Ishikawa (cell line): ENCODE measurements around the gene CSNK1G2.

ENCODE experiments used
- CEBPB ChIP-seq: IDR thresholded peaks from 2 replicates; pipeline ENCODE4 v1.6.1; 2012
- CREB1 ChIP-seq: IDR thresholded peaks from 2 replicates; pipeline ENCODE4 v1.6.1; 2012; ENCODE audit warnings: low read depth
- EGR1 ChIP-seq: IDR thresholded peaks from 2 replicates; pipeline ENCODE4 v1.6.1; 2012
- EP300 ChIP-seq: IDR thresholded peaks from 2 replicates; pipeline ENCODE4 v1.6.1; 2012; ENCODE audit warnings: borderline replicate concordance
- FOXM1 ChIP-seq: IDR thresholded peaks from 2 replicates; pipeline ENCODE4 v1.6.1; 2012; ENCODE audit warnings: low read depth, borderline replicate concordance
- NFIC ChIP-seq: IDR thresholded peaks from 2 replicates; pipeline ENCODE4 v1.6.1; 2012
- RAD21 ChIP-seq: IDR thresholded peaks from 2 replicates; pipeline ENCODE4 v1.6.1; 2012; ENCODE audit warnings: low read depth
- TAF1 ChIP-seq: IDR thresholded peaks from 2 replicates; pipeline ENCODE4 v1.6.1; 2012; ENCODE audit warnings: low read depth, mild to moderate bottlenecking
- TCF12 ChIP-seq: IDR thresholded peaks from 2 replicates; pipeline ENCODE4 v1.6.1; 2012; ENCODE audit warnings: low read depth
- TEAD4 ChIP-seq: IDR thresholded peaks from 2 replicates; pipeline ENCODE4 v1.6.1; 2012
- YY1 ChIP-seq: IDR thresholded peaks from 2 replicates; pipeline ENCODE4 v1.6.1; 2012; ENCODE audit warnings: low read depth
- ZBTB7A ChIP-seq: IDR thresholded peaks from 2 replicates; pipeline ENCODE4 v1.6.1; 2012; ENCODE audit warnings: low read depth
- TF ChIP-seq, protein P1 (sequence below): IDR thresholded peaks from 2 replicates; pipeline ENCODE4 v1.6.1; 2012
- TF ChIP-seq, protein P2 (sequence below): IDR thresholded peaks from 2 replicates; pipeline ENCODE4 v1.6.1; 2012
- TF ChIP-seq, protein P3 (sequence below): IDR thresholded peaks from 2 replicates; pipeline ENCODE4 v1.6.1; 2012; ENCODE audit warnings: low read depth, mild to moderate bottlenecking

CSNK1G2 gene

DNA sequence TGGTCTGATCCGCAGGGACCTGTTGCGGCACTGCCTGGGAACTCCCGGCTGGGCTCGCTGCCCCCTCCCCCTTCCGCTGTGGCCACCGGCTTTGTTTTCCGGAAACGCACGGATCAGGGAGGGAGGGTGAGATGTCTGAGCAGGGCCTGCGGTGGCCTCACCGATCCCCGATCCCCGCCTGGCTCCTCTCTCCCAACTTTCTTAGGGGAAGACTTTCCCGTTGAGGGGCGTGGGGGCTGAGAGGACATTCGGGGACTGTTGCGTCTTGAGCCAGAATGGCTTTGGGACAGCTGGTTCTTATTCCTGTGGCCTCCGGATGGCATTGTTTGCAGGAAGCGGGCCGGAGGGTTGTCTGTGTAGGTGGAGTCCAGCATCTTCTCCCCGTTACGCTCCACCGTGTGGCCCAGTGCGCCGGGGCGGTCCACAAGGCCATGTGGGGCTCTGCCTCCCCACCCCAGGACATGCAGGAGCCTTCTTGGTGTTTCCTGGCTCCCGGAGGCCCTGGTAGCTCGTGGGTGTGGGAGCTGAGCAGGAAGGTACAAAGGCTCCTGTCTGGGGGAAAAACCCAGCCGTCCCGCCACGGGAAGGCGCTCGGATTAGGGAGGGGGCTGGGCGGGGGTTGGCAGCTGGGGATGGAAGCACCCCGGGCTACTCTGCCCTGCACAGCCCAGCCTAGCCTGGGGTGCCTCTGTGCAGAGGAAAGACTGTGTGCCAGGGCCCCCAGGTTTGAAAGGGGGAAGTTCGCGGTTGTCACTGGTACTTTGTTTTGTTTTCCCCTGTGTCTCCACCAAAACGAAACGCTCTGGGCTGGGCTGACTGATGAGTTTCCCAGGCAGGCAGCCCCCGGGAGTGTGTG, 1.3 kb downstream of the CSNK1G2 start:
- no peak for TF ChIP-seq EP300
- 0 out of 2 replicates have a peak, but pooled peaks have one; percentile 20 for TF ChIP-seq TAF1

DNA sequence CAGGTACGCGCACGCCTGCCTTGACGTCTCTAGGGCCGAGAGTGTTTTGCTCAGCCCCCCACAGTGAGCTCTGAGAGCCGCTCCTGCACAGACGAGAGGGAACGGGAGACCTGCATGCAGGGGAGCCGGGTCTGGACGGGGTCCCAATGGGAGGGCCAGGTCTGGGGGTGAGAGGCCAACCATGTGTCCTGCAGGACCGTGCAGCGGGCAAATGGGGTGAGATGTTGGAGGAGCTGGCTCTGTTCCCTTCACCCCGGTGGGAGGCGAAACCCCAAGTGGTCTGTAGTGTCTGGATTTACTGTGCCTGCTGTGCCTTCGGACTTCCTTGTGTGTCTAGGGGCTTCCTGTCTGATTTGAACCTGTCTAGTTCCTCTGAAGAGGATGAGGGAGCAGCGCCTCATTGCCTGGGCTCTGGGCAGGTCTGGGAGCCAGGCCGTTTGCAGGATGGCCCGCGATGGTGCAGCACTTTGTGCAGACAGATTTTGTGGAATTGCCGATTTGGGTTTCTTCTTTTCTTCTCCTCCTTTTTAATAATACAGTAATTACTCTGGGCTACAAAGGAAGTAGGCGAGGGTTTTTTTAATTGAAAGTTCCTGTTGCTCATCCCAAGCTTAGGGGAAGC, 2.1 kb downstream of the CSNK1G2 start:
- no peak for TF ChIP-seq CEBPB
- no peak for TF ChIP-seq EGR1
- no peak for TF ChIP-seq TAF1
- TF ChIP-seq CREB1, result no peak
- TF ChIP-seq, protein P1, sequence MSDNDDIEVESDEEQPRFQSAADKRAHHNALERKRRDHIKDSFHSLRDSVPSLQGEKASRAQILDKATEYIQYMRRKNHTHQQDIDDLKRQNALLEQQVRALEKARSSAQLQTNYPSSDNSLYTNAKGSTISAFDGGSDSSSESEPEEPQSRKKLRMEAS, result no peak
- TF ChIP-seq, protein P2, sequence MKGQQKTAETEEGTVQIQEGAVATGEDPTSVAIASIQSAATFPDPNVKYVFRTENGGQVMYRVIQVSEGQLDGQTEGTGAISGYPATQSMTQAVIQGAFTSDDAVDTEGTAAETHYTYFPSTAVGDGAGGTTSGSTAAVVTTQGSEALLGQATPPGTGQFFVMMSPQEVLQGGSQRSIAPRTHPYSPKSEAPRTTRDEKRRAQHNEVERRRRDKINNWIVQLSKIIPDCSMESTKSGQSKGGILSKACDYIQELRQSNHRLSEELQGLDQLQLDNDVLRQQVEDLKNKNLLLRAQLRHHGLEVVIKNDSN, result no peak
- TF ChIP-seq EP300, result no peak
- no peak for TF ChIP-seq RAD21
- TF ChIP-seq TCF12, result no peak
- TF ChIP-seq FOXM1, result no peak
- TF ChIP-seq NFIC, result no peak
- no peak for TF ChIP-seq TEAD4
- no peak for TF ChIP-seq ZBTB7A
- TF ChIP-seq, protein P3, sequence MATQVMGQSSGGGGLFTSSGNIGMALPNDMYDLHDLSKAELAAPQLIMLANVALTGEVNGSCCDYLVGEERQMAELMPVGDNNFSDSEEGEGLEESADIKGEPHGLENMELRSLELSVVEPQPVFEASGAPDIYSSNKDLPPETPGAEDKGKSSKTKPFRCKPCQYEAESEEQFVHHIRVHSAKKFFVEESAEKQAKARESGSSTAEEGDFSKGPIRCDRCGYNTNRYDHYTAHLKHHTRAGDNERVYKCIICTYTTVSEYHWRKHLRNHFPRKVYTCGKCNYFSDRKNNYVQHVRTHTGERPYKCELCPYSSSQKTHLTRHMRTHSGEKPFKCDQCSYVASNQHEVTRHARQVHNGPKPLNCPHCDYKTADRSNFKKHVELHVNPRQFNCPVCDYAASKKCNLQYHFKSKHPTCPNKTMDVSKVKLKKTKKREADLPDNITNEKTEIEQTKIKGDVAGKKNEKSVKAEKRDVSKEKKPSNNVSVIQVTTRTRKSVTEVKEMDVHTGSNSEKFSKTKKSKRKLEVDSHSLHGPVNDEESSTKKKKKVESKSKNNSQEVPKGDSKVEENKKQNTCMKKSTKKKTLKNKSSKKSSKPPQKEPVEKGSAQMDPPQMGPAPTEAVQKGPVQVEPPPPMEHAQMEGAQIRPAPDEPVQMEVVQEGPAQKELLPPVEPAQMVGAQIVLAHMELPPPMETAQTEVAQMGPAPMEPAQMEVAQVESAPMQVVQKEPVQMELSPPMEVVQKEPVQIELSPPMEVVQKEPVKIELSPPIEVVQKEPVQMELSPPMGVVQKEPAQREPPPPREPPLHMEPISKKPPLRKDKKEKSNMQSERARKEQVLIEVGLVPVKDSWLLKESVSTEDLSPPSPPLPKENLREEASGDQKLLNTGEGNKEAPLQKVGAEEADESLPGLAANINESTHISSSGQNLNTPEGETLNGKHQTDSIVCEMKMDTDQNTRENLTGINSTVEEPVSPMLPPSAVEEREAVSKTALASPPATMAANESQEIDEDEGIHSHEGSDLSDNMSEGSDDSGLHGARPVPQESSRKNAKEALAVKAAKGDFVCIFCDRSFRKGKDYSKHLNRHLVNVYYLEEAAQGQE, result no peak
- TF ChIP-seq YY1, result no peak

DNA sequence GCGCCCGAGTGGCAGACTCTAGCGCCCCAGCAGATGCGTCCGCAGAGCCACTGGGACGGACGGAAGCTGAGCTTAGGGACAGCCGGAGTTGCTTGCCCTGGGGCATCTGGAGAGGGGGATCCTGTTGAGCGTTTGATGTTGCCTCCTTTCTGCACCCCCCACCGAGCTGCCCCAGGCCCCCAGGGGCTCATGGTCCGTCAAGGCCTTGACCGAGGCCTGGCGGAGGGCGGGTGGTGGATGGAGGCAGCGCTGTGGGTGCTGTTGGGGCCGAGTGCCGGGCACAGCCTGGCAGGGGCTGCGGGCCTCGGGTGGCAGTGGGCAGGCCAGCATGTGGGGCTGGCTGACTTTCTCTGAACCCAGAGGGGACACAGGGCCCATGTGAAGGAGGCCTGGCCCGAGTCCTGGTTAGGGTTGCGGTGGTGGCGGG, 2.7 kb downstream of the CSNK1G2 start:
- TF ChIP-seq YY1, result no peak
- TF ChIP-seq NFIC, result no peak
- TF ChIP-seq, protein P2, result no peak
- TF ChIP-seq TAF1, result no peak
- TF ChIP-seq, protein P1, result no peak
- TF ChIP-seq FOXM1, result no peak
- TF ChIP-seq TCF12, result no peak
- TF ChIP-seq, protein P3, result no peak
- TF ChIP-seq ZBTB7A, result no peak
- no peak for TF ChIP-seq EGR1

DNA sequence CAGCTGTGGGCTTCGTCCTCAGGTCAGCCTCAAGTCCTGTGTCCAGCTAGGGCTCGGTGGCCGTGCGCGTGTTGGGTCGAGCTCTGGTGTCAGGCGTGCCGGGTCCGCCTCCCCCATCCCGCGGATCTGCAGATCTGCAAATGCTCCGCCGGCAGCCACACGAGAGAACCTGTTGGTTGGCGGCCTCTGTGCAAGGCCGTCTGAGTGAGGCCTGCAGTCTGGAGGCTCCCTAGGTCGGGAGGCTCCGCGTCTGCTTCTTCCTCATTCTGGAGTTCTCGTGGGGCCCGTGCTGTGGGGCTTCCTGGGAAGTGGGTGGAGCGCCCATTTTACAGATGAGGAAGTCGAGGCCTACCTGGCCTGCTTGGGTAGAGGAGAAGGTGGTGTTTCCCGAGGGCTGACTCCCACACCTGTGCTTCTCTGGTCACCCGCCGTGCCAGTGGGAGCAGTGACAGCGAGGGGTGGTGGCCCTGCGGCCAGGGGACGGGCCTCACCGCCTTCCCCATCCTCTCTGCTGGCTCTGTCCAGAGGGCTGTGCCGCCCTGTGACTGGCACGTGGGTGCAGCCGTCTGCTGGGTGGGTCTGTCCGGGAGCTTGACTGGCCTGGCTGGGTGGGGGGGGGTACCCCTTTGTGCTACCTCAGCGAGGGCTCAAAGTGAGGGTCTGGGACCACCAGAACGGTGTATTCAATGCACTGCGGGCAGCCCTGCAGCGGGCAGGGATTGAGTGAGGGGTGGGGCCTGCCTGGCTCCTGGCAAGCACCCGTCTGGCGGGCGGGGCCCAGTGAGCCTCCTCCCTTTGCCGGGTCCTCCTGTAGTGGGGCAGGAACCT, 3.3 kb downstream of the CSNK1G2 start:
- TF ChIP-seq NFIC, result no peak
- no peak for TF ChIP-seq EP300
- TF ChIP-seq, protein P2, result no peak
- TF ChIP-seq CREB1, result no peak
- TF ChIP-seq, protein P1, result no peak

DNA sequence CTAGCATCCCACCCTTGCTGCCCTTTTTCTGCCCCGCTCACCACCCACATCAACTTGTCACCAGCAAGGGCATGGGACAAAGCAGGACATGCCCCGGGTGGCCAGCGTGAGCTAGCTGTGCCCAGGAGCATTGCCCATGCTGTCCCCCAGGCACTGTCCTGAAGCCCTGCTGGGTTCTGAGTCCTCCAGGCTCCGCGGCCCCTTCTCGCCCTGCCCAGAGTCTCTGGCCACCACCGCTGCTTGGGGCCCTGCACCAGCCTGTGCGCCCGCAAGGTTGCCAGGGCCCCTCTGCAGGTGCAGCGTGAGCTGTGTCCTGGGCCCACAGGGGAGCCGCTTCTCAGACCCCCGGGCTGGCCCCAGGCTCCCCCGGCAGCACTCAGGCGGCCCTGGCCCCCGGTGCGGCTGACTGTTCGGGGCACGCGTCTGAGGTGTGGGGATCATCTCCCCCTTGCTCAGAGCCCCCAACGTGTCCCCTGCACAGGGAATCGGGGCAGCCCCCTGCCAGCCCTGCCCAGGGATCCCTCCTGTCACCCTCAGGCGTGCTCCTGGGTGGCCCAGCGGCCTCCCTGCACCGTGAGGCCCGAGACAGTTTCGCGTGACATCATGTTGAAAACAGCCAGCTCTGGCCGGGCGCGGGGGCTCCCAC, 4.1 kb downstream of the CSNK1G2 start:
- TF ChIP-seq RAD21, result no peak
- TF ChIP-seq EP300, result no peak
- TF ChIP-seq TAF1, result no peak
- no peak for TF ChIP-seq NFIC
- TF ChIP-seq, protein P3, result no peak
- TF ChIP-seq YY1, result no peak
